Fibroblast of lung (primary cell): Measurements from ENCODE around the gene GNA12.

Experiments used
- CTCF ChIP-seq, 2 donors: IDR thresholded peaks in 1 of 2; conservative IDR thresholded peaks in 1 of 2; 1 replicate in 1 of 2; 2 replicates in 1 of 2; pipeline ENCODE4 v1.5.1; 2011 to 2012; ENCODE audit warnings: low read length in 2 of 2, control low read depth in 1 of 2, inconsistent platforms in 1 of 2, low read depth in 1 of 2, mild to moderate bottlenecking in 1 of 2
- EZH2 ChIP-seq: IDR thresholded peaks from 2 replicates; pipeline ENCODE4 v1.5.1; 2012; ENCODE audit warnings: low read length, control low read depth, mild to moderate bottlenecking; ENCODE audit errors: missing control alignments

- no peak for TF ChIP-seq CTCF (conservative IDR thresholded peaks at IDR 0.05 in 1 of 2, IDR thresholded peaks at IDR 0.05 in 1 of 2; ENCODE audit: low read depth in 1 of 2, low read length in 2 of 2)
- no peak for TF ChIP-seq EZH2
These were observed 36.0 kb downstream of the GNA12 start for GRCh38 chr7:2807845-2808772.
